Measurements from ENCODE around the gene KCNC1. TPM values are rescaled to one million over a fixed set of nuclear protein-coding genes. Genes with fewer than 3 reads are reported as not detected.

The KCNC1 gene
- polyA plus RNA-seq, 4 donors, result 0.13 to 1.3 TPM; not detected in 2

DNA sequence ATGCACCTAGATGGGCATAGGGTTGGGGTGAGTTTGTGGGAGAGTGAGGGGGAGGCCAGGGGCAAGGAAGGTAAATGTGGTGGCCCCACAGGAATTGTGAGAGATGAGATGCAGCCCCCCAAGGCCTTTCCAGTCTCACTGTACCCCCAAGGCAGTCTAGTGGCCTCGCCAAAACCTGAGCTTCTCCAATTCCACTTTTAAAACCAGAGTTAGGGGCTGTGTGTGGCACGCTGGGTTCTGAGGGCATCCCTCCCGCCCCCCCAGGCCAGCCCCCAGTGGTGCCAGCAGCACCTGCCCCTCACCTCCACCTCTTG lies 40.4 kb downstream of the KCNC1 start:
- WGBS, 3 donors, result 92 to 97% (median 95%) methylated on average over 3 of the region's 3 CpGs
- H3K27me3 ChIP-seq (ENCODE audit: control insufficient read depth in 3 of 3, insufficient read depth in 3 of 3, low read length in 3 of 3), result no peaks in the 10 kb centered on the region
- H3K9me3 ChIP-seq (ENCODE audit: control insufficient read depth in 2 of 2, insufficient read depth in 1 of 2, low read depth in 1 of 2, low read length in 1 of 2), result no peaks in the 10 kb centered on the region
- no peak overlapping the region for H3K4me3 ChIP-seq (ENCODE audit: low read depth in 1 of 3, low read length in 3 of 3)
- H3K27ac ChIP-seq (ENCODE audit: low read depth in 1 of 3, low read length in 2 of 3), result no peak overlapping the region
- no peak for FAIRE-seq
- DNase-seq, result no peak
- peaks cover 0 to 3% (median 0%) of the 10 kb centered on the region in 3 donors for H3K36me3 ChIP-seq (ENCODE audit: control insufficient read depth in 3 of 3, insufficient read depth in 2 of 3, low read depth in 1 of 3, low read length in 3 of 3)
- H3K4me1 ChIP-seq (ENCODE audit: control insufficient read depth in 3 of 3, insufficient read depth in 2 of 3, low read depth in 1 of 3, low read length in 2 of 3), result peaks cover 0 to 13% (median 7%) of the 10 kb centered on the region in 3 donors

DNA sequence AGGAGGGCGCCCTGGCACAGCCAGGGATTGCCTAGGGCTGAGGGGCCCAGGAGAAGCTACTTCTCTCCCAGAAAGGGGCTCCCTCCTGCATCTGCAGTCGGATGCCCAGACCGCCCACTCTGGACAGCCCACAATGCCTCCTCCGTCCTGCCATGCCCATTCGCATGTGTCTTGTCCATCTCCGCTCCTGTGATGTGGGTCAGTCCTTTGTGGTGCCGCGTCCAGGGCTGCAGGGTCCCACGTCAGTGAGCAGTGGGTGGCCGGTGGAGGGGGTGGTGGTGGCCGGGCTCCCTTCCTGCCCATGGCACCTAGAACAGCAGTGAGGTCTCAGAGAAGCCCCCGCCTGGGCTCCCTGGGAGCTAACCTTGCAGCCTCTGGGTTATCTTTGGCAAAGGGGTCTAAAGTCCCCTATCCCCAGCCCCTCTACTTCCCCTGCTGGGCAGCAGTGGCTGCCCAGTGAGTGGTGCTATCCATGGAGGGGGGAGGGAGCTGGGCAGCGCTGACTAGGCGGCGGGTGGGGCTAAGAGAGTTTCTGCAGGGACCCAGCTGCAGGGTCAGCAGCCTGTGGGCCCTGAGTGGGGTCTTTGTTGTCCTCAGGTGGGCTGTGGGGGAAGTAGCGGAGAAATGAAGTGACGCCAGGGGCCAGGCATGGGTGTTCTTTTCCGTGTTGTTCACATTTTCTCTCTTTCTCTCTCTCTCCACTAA lies 41.1 kb downstream of the KCNC1 start:
- Histone ChIP-seq H3K4me1 (ENCODE audit: control insufficient read depth in 3 of 3, insufficient read depth in 2 of 3, low read depth in 1 of 3, low read length in 2 of 3) (peaks cover 0 to 6% (median 4%) of the 10 kb centered on the region in 3 donors), H3K27ac (ENCODE audit: low read depth in 1 of 3, low read length in 2 of 3) (no peak overlapping the region), H3K4me3 (ENCODE audit: low read depth in 1 of 3, low read length in 3 of 3) (no peak overlapping the region), H3K36me3 (ENCODE audit: control insufficient read depth in 3 of 3, insufficient read depth in 2 of 3, low read depth in 1 of 3, low read length in 3 of 3) (peaks cover 0 to 3% (median 0%) of the 10 kb centered on the region in 3 donors), H3K27me3 (ENCODE audit: control insufficient read depth in 3 of 3, insufficient read depth in 3 of 3, low read length in 3 of 3) (no peaks in the 10 kb centered on the region), H3K9me3 (ENCODE audit: control insufficient read depth in 2 of 2, insufficient read depth in 1 of 2, low read depth in 1 of 2, low read length in 1 of 2) (no peaks in the 10 kb centered on the region)
- 89 to 90% (median 89%) methylated on average over 18 of the region's 18 CpGs for whole genome bisulfite sequencing, 3 donors
- DNase-seq (no peak), FAIRE-seq (no peak)

DNA sequence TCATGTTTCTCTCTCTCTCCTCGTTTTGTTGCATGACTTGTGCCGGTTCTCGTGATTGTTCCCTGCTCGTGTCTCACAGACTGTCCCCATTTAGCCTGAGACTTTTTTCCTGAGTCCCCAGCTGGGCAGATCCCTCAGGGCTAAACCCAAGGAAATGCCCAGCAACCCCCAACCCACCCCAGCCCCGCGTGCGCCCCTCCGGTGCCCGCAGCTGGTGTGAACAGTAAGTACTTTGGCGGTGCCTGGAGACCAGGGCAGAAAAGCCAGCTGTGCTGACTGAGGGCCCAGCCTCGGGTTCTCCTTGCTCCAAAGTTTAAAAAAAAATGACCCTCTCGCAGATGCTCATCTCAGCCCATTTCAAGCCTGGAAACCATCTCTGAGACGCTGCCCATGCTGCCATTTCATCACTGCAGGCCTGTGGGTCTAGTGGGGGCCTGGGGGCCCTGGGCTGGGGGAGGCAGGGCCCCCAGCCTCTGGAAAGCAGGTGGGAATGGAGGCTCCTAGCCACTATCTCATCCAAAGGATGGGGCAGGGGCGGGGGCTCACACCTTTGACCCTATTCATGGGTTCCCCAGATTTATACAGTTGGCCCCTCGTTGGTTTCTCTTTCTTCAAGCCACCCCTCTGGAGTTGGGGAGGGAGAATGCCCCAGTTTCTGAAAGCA lies 41.8 kb downstream of the KCNC1 start:
- H3K27ac ChIP-seq (ENCODE audit: low read depth in 1 of 3, low read length in 2 of 3), result no peak overlapping the region
- H3K4me1 ChIP-seq (ENCODE audit: control insufficient read depth in 3 of 3, insufficient read depth in 2 of 3, low read depth in 1 of 3, low read length in 2 of 3), result no peaks in the 10 kb centered on the region
- WGBS, 3 donors, result 75 to 80% (median 77%) methylated on average over 15 of the region's 15 CpGs
- peaks cover 0 to 3% (median 0%) of the 10 kb centered on the region in 3 donors for H3K36me3 ChIP-seq (ENCODE audit: control insufficient read depth in 3 of 3, insufficient read depth in 2 of 3, low read depth in 1 of 3, low read length in 3 of 3)
- DNase-seq, result no peak
- no peak overlapping the region for H3K4me3 ChIP-seq (ENCODE audit: low read depth in 1 of 3, low read length in 3 of 3)
- H3K9me3 ChIP-seq (ENCODE audit: control insufficient read depth in 2 of 2, insufficient read depth in 1 of 2, low read depth in 1 of 2, low read length in 1 of 2), result no peaks in the 10 kb centered on the region
- FAIRE-seq, result no peak
- no peaks in the 10 kb centered on the region for H3K27me3 ChIP-seq (ENCODE audit: control insufficient read depth in 3 of 3, insufficient read depth in 3 of 3, low read length in 3 of 3)

DNA sequence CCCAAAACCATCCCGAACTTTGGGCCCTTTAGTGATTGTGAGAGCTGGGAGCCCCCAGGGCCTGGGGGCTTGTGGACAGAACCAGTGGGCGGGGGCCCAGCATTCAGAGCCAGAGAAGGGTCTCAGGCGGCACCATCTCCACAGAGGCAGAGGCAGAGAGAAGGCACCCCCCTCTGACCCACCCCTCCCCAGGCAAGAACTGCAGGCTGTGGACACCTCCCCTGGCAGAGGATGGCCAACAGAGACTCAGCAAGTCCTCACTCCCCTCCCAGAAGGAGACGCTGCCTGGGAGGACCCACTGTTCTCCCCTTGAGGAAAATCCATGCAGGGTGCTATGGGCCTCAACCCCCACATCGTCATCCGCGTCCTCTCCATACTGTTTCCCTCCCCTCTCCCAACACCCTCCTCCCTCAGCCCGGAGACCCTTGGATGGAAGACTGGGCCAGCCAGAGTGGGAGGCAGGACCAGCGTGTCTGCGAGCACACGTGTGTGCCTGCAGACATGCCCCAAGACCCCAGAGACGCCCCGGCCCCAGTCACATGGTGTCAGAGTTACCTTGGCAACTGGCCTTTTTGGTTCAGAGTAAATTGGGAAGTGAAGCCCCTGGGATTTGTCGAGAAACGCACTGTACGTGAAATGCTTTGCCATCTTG lies 42.6 kb downstream of the KCNC1 start:
- Histone ChIP-seq H3K27me3 (ENCODE audit: control insufficient read depth in 3 of 3, insufficient read depth in 3 of 3, low read length in 3 of 3) (no peaks in the 10 kb centered on the region), H3K27ac (ENCODE audit: low read depth in 1 of 3, low read length in 2 of 3) (no peak overlapping the region), H3K9me3 (ENCODE audit: control insufficient read depth in 2 of 2, insufficient read depth in 1 of 2, low read depth in 1 of 2, low read length in 1 of 2) (no peaks in the 10 kb centered on the region), H3K4me1 (ENCODE audit: control insufficient read depth in 3 of 3, insufficient read depth in 2 of 3, low read depth in 1 of 3, low read length in 2 of 3) (no peaks in the 10 kb centered on the region), H3K4me3 (ENCODE audit: low read depth in 1 of 3, low read length in 3 of 3) (no peak overlapping the region), H3K36me3 (ENCODE audit: control insufficient read depth in 3 of 3, insufficient read depth in 2 of 3, low read depth in 1 of 3, low read length in 3 of 3) (no peaks in the 10 kb centered on the region)
- WGBS, 3 donors, result 86 to 91% (median 86%) methylated on average over 16 of the region's 16 CpGs
- no peak for FAIRE-seq
- no peak for DNase-seq

GRCh38 chr11:17777738-17778091 lies 43.1 kb downstream of the KCNC1 start:
- no peaks in the 10 kb centered on the region for H3K4me1 ChIP-seq (ENCODE audit: control insufficient read depth in 3 of 3, insufficient read depth in 2 of 3, low read depth in 1 of 3, low read length in 2 of 3)
- DNase-seq (no peak), FAIRE-seq (no peak)
- H3K27ac ChIP-seq (ENCODE audit: low read depth in 1 of 3, low read length in 2 of 3), result no peak overlapping the region
- no peak overlapping the region for H3K4me3 ChIP-seq (ENCODE audit: low read depth in 1 of 3, low read length in 3 of 3)
- no peaks in the 10 kb centered on the region for H3K36me3 ChIP-seq (ENCODE audit: control insufficient read depth in 3 of 3, insufficient read depth in 2 of 3, low read depth in 1 of 3, low read length in 3 of 3)
- no peaks in the 10 kb centered on the region for H3K9me3 ChIP-seq (ENCODE audit: control insufficient read depth in 2 of 2, insufficient read depth in 1 of 2, low read depth in 1 of 2, low read length in 1 of 2)
- WGBS, 3 donors, result 83 to 90% (median 85%) methylated on average over 13 of the region's 13 CpGs
- H3K27me3 ChIP-seq (ENCODE audit: control insufficient read depth in 3 of 3, insufficient read depth in 3 of 3, low read length in 3 of 3), result no peaks in the 10 kb centered on the region

- Histone ChIP-seq H3K4me3 (ENCODE audit: low read depth in 1 of 3, low read length in 3 of 3) (no peak overlapping the region), H3K27me3 (ENCODE audit: control insufficient read depth in 3 of 3, insufficient read depth in 3 of 3, low read length in 3 of 3) (no peaks in the 10 kb centered on the region), H3K27ac (ENCODE audit: low read depth in 1 of 3, low read length in 2 of 3) (no peak overlapping the region), H3K36me3 (ENCODE audit: control insufficient read depth in 3 of 3, insufficient read depth in 2 of 3, low read depth in 1 of 3, low read length in 3 of 3) (no peaks in the 10 kb centered on the region), H3K9me3 (ENCODE audit: control insufficient read depth in 2 of 2, insufficient read depth in 1 of 2, low read depth in 1 of 2, low read length in 1 of 2) (no peaks in the 10 kb centered on the region), H3K4me1 (ENCODE audit: control insufficient read depth in 3 of 3, insufficient read depth in 2 of 3, low read depth in 1 of 3, low read length in 2 of 3) (no peaks in the 10 kb centered on the region)
- FAIRE-seq (no peak), DNase-seq (no peak)
- 84 to 93% (median 89%) methylated on average over 5 of the region's 5 CpGs for WGBS, 3 donors
Measured at GRCh38 chr11:17778352-17778751, 43.8 kb downstream of the KCNC1 start.

- Histone ChIP-seq H3K36me3 (ENCODE audit: control insufficient read depth in 3 of 3, insufficient read depth in 2 of 3, low read depth in 1 of 3, low read length in 3 of 3) (no peaks in the 10 kb centered on the region), H3K27me3 (ENCODE audit: control insufficient read depth in 3 of 3, insufficient read depth in 3 of 3, low read length in 3 of 3) (no peaks in the 10 kb centered on the region), H3K4me3 (ENCODE audit: low read depth in 1 of 3, low read length in 3 of 3) (no peak overlapping the region), H3K27ac (ENCODE audit: low read depth in 1 of 3, low read length in 2 of 3) (no peak overlapping the region), H3K4me1 (ENCODE audit: control insufficient read depth in 3 of 3, insufficient read depth in 2 of 3, low read depth in 1 of 3, low read length in 2 of 3) (no peaks in the 10 kb centered on the region), H3K9me3 (ENCODE audit: control insufficient read depth in 2 of 2, insufficient read depth in 1 of 2, low read depth in 1 of 2, low read length in 1 of 2) (no peaks in the 10 kb centered on the region)
- FAIRE-seq (no peak), DNase-seq (no peak)
- 95 to 97% (median 95%) methylated on average over 40 of the region's 40 CpGs for WGBS, 3 donors
Measured at GRCh38 chr11:17778956-17779860, 44.6 kb downstream of the KCNC1 start.
